ENCODE results near the gene PLEKHF1. TPM values are rescaled to one million over a fixed set of nuclear protein-coding genes. Genes with fewer than 3 reads are reported as not detected.

The PLEKHF1 gene, protein sequence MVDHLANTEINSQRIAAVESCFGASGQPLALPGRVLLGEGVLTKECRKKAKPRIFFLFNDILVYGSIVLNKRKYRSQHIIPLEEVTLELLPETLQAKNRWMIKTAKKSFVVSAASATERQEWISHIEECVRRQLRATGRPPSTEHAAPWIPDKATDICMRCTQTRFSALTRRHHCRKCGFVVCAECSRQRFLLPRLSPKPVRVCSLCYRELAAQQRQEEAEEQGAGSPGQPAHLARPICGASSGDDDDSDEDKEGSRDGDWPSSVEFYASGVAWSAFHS
- 0.56 TPM for polyA plus RNA-seq (2013, experiment 1 of 4)
- 0.41 TPM for polyA plus RNA-seq (2013, experiment 2 of 4)
- polyA plus RNA-seq (2013, experiment 3 of 4): 0.43 TPM
- polyA plus RNA-seq (2013, experiment 4 of 4): 0.36 TPM

- Histone ChIP-seq H3K36me3 (ENCODE audit: control insufficient read depth, insufficient read depth, low read length) (no peaks in the 10 kb centered on the region), H3K27me3 (ENCODE audit: control insufficient read depth, insufficient read depth, low read length, poor library complexity, severe bottlenecking) (peaks cover 53% of the 10 kb centered on the region), H3K9me3 (ENCODE audit: control insufficient read depth, low read length) (no peaks in the 10 kb centered on the region), H3K4me3 (ENCODE audit: insufficient read depth, low read depth, low read length) (peak within 1 kb of the TSS; percentile 59), H3K27ac (ENCODE audit: insufficient read depth, low read depth, low read length, poor library complexity, severe bottlenecking) (no peak within 1 kb of the TSS), H3K4me1 (ENCODE audit: control insufficient read depth, insufficient read depth, low read length) (peaks cover 14% of the 10 kb centered on the region)
- WGBS, 2 experiments: 0% methylated on average over 75 of the region's 75 CpGs
Observed at GRCh38 chr19:29665215-29665825, at the start of gene PLEKHF1. Gene PLEKHF1, plus strand, starts transcription at chr19:29665461. Its CDS starts 8,379 bp downstream, at chr19:29673840.

GRCh38 chr19:29615891-29616425 is 49.3 kb upstream of the PLEKHF1 start:
- WGBS, 2 experiments: 94 to 96% methylated on average over 10 of the region's 10 CpGs
- H3K36me3 ChIP-seq (ENCODE audit: control insufficient read depth, insufficient read depth, low read length): peaks cover 31% of the 10 kb centered on the region

GRCh38 chr19:29616541-29616940 is 48.7 kb upstream of the PLEKHF1 start:
- Histone ChIP-seq H3K27ac (ENCODE audit: insufficient read depth, low read depth, low read length, poor library complexity, severe bottlenecking) (no peak overlapping the region), H3K4me1 (ENCODE audit: control insufficient read depth, insufficient read depth, low read length) (no peaks in the 10 kb centered on the region), H3K9me3 (ENCODE audit: control insufficient read depth, low read length) (no peaks in the 10 kb centered on the region), H3K27me3 (ENCODE audit: control insufficient read depth, insufficient read depth, low read length, poor library complexity, severe bottlenecking) (no peaks in the 10 kb centered on the region), H3K36me3 (ENCODE audit: control insufficient read depth, insufficient read depth, low read length) (peaks cover 26% of the 10 kb centered on the region), H3K4me3 (ENCODE audit: insufficient read depth, low read depth, low read length) (no peak overlapping the region)
- WGBS, 2 experiments: 95 to 96% methylated on average over 16 of the region's 16 CpGs

More at GRCh38 chr19:29615891-29616425, 49.3 kb upstream of the PLEKHF1 start:
- Histone ChIP-seq H3K9me3 (ENCODE audit: control insufficient read depth, low read length) (no peaks in the 10 kb centered on the region), H3K4me3 (ENCODE audit: insufficient read depth, low read depth, low read length) (no peak overlapping the region), H3K27me3 (ENCODE audit: control insufficient read depth, insufficient read depth, low read length, poor library complexity, severe bottlenecking) (no peaks in the 10 kb centered on the region), H3K4me1 (ENCODE audit: control insufficient read depth, insufficient read depth, low read length) (no peaks in the 10 kb centered on the region), H3K27ac (ENCODE audit: insufficient read depth, low read depth, low read length, poor library complexity, severe bottlenecking) (no peak overlapping the region)

DNA sequence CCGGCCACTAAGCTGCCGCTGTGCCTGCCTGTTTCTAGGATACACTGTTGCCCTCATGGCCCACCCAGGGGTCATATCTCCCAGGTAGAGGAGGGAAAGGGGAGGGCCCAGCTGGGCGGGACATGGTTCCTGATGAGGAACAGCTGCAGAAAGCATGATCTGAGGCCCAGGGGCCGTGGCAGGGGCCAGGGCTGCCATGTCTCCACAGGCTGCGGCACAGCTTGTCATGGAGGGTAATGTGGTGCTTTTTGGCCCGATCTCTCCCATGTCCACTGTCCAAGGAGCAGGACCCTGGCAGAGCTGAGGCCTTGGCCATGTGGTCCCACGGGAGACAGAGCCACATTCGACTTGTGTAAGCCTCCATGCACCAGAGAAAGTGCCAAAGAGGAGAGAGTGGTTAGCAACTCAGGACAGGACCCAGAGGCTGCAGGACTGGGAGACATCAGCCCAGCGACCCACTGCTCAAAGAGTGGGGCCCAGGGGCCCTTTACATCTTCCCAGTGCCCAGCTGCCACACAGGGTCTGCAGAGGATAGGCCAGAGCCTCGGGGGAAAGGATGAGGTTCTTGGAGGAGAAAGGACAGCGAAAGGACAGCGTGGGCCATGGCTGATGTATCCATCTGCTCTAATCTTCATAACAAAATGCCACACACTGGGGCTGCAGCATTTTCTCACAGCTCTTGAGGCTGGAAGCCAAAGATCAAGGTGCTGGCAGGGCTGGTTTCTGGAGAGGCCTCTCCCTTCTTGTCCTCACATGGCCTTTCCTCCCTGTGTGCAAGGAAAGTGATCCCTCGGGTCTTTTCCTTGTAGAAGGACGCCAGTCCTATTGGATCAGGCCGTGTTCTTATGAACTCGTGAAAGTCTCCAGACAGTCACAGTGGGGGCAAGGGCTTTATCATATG is 47.6 kb upstream of the PLEKHF1 start:
- no peak overlapping the region for H3K4me3 ChIP-seq (ENCODE audit: insufficient read depth, low read depth, low read length)
- WGBS, 2 experiments: 89 to 92% methylated on average over 16 of the region's 16 CpGs
- H3K36me3 ChIP-seq (ENCODE audit: control insufficient read depth, insufficient read depth, low read length): peaks cover 22% of the 10 kb centered on the region
- H3K9me3 ChIP-seq (ENCODE audit: control insufficient read depth, low read length): no peaks in the 10 kb centered on the region
- H3K27ac ChIP-seq (ENCODE audit: insufficient read depth, low read depth, low read length, poor library complexity, severe bottlenecking): no peak overlapping the region
- H3K27me3 ChIP-seq (ENCODE audit: control insufficient read depth, insufficient read depth, low read length, poor library complexity, severe bottlenecking): no peaks in the 10 kb centered on the region
- no peaks in the 10 kb centered on the region for H3K4me1 ChIP-seq (ENCODE audit: control insufficient read depth, insufficient read depth, low read length)

GRCh38 chr19:29618434-29618833 is 46.8 kb upstream of the PLEKHF1 start:
- H3K4me3 ChIP-seq (ENCODE audit: insufficient read depth, low read depth, low read length): no peak overlapping the region
- H3K9me3 ChIP-seq (ENCODE audit: control insufficient read depth, low read length): no peaks in the 10 kb centered on the region
- no peaks in the 10 kb centered on the region for H3K4me1 ChIP-seq (ENCODE audit: control insufficient read depth, insufficient read depth, low read length)
- H3K27me3 ChIP-seq (ENCODE audit: control insufficient read depth, insufficient read depth, low read length, poor library complexity, severe bottlenecking): no peaks in the 10 kb centered on the region
- 89 to 90% methylated on average over 7 of the region's 7 CpGs for WGBS, 2 experiments
- H3K36me3 ChIP-seq (ENCODE audit: control insufficient read depth, insufficient read depth, low read length): peaks cover 18% of the 10 kb centered on the region
- H3K27ac ChIP-seq (ENCODE audit: insufficient read depth, low read depth, low read length, poor library complexity, severe bottlenecking): no peak overlapping the region

DNA sequence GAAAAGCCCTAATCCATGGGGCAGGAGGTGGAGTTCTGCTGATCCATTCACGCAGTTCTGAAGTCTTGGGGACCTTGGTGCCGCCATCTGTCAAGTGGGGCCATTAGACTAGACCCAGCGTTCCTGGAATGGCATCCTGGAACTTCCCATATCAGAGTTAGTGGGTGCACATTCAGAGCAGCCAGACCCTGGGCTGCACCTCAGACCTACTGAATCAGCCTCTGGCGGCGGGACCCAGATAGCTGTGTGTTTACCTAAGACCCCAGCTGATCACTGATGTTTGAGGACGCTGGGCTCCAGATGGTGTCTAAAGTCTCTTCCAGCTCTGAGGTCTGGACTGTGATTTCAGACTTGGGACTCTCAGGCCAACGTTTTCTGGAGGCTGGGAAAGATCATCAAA is 46.4 kb upstream of the PLEKHF1 start:
- H3K36me3 ChIP-seq (ENCODE audit: control insufficient read depth, insufficient read depth, low read length): peaks cover 14% of the 10 kb centered on the region
- no peak overlapping the region for H3K27ac ChIP-seq (ENCODE audit: insufficient read depth, low read depth, low read length, poor library complexity, severe bottlenecking)
- H3K27me3 ChIP-seq (ENCODE audit: control insufficient read depth, insufficient read depth, low read length, poor library complexity, severe bottlenecking): no peaks in the 10 kb centered on the region
- no peak overlapping the region for H3K4me3 ChIP-seq (ENCODE audit: insufficient read depth, low read depth, low read length)
- 87 to 88% methylated on average over 7 of the region's 7 CpGs for WGBS, 2 experiments
- H3K4me1 ChIP-seq (ENCODE audit: control insufficient read depth, insufficient read depth, low read length): no peaks in the 10 kb centered on the region
- H3K9me3 ChIP-seq (ENCODE audit: control insufficient read depth, low read length): no peaks in the 10 kb centered on the region

- Histone ChIP-seq H3K36me3 (ENCODE audit: control insufficient read depth, insufficient read depth, low read length) (peaks cover 1% of the 10 kb centered on the region), H3K27ac (ENCODE audit: insufficient read depth, low read depth, low read length, poor library complexity, severe bottlenecking) (no peak overlapping the region), H3K4me3 (ENCODE audit: insufficient read depth, low read depth, low read length) (no peak overlapping the region), H3K4me1 (ENCODE audit: control insufficient read depth, insufficient read depth, low read length) (peaks cover 5% of the 10 kb centered on the region), H3K27me3 (ENCODE audit: control insufficient read depth, insufficient read depth, low read length, poor library complexity, severe bottlenecking) (no peaks in the 10 kb centered on the region), H3K9me3 (ENCODE audit: control insufficient read depth, low read length) (no peaks in the 10 kb centered on the region)
- WGBS, 2 experiments: 88 to 89% methylated on average over 15 of the region's 15 CpGs
Observed at GRCh38 chr19:29620931-29621351, 44.3 kb upstream of the PLEKHF1 start.

DNA sequence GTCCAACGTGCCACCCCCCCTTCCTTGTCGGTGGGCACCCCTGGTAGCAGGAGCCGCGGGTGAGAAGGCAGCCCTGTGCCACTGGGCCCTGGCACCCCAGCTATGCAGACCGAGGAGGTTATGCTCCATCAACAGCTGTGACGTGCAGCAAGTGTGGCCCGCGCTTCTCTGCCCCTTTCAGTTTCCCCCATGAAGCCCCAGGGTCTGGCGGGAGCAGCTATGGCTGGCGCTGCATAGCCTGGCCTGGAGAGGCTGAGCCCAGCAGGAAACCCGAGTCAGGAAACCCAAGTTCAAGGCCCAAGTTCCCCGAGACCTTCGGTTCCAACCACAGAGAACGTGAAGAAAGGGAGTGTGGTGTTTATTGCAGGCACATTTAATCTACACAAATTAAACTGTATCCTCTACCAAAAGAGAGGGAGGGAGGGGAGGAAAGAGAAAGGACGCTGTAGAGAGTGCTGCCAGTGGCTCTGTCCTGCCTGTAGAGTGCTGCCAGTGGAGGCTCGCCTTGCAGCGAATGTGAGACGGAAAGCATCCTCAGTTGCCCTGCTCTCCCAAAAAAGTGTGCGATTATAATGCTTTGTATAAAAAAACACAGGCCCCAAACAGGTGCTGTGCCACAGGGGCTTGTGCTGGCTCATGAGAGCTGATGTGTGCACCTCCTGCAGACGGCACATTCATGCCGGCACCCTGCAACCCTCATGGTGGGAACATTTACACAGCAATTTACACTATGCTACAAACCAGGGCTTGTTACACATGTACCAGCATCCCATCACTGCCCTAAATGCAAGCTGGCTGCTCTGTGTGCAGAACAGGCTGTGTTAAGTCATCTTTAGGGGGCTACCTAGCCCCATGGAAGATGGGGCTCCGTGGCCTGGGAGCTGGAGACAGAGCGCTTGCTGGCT is 42.8 kb upstream of the PLEKHF1 start:
- no peaks in the 10 kb centered on the region for H3K36me3 ChIP-seq (ENCODE audit: control insufficient read depth, insufficient read depth, low read length)
- WGBS, 2 experiments: 88 to 90% methylated on average over 20 to 23 of the region's 23 CpGs
- H3K27ac ChIP-seq (ENCODE audit: insufficient read depth, low read depth, low read length, poor library complexity, severe bottlenecking): no peak overlapping the region
- no peak overlapping the region for H3K4me3 ChIP-seq (ENCODE audit: insufficient read depth, low read depth, low read length)
- H3K27me3 ChIP-seq (ENCODE audit: control insufficient read depth, insufficient read depth, low read length, poor library complexity, severe bottlenecking): no peaks in the 10 kb centered on the region
- H3K9me3 ChIP-seq (ENCODE audit: control insufficient read depth, low read length): no peaks in the 10 kb centered on the region
- H3K4me1 ChIP-seq (ENCODE audit: control insufficient read depth, insufficient read depth, low read length): peaks cover 5% of the 10 kb centered on the region

DNA sequence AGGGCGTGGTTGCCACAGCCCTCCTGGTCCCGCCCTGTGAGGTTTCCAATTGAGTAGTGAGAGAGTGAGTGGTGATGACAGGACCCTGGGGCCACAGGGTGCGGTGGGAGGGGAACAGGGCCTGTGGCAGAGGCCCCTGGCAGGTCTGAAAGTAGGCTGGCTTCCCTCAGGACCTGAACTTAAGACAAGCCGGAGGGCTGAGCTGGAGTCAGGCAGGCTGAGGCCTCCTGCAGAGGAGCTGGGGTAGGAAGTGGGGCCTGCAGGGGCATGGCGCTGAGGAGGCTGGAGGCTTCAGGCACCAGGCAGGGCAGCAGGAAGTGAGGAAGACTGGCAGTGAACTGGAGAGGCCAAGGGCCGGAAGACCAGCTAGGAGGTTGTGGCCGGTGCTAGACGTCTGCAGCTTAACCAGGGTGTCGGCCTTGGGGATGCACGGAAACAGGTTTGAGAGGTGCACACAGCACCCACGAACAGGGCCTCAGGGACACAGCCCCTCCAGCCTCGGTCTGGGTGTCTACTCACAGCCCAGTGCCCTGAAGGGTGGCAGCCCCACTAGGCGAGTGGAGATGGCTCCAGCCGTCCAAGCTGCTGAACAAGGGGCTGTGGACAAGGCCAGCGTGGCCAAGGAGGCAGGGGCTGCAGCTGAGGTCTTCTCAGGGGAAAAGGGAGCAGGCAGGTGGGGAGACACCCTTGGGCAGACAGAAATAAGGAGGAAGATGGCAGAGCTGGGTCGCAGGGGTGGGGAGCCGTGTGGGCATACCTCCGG is 41.4 kb upstream of the PLEKHF1 start:
- Histone ChIP-seq H3K36me3 (ENCODE audit: control insufficient read depth, insufficient read depth, low read length) (no peaks in the 10 kb centered on the region), H3K27me3 (ENCODE audit: control insufficient read depth, insufficient read depth, low read length, poor library complexity, severe bottlenecking) (no peaks in the 10 kb centered on the region), H3K27ac (ENCODE audit: insufficient read depth, low read depth, low read length, poor library complexity, severe bottlenecking) (no peak overlapping the region), H3K4me3 (ENCODE audit: insufficient read depth, low read depth, low read length) (no peak overlapping the region), H3K9me3 (ENCODE audit: control insufficient read depth, low read length) (no peaks in the 10 kb centered on the region), H3K4me1 (ENCODE audit: control insufficient read depth, insufficient read depth, low read length) (peaks cover 5% of the 10 kb centered on the region)
- WGBS, 2 experiments: 85 to 86% methylated on average over 18 of the region's 18 CpGs
